Measurements from ENCODE around the gene MAD1L1. TPM values are rescaled to one million over a fixed set of nuclear protein-coding genes. Genes with fewer than 3 reads are reported as not detected.

The MAD1L1 gene
- total and polyA plus RNA-seq, 2 of the 13 experiments (the other 11 are each of a cell fraction or from before 2014, with no cell fraction given), result 17.4 to 64.7 TPM

GRCh38 chr7:2232766-2233520 is at the start of gene MAD1L1 (continued):
- TF ChIP-seq ZNF367 (CRISPR knock-in tag; IDR thresholded peaks at IDR 0.05; ENCODE audit: borderline replicate concordance) (0 out of 2 replicates have a peak, but pooled peaks have one; percentile 70), HNF4G (IDR thresholded peaks at IDR 0.05; ENCODE audit: borderline replicate concordance, low read depth, low read length) (no peak), HNF4G (CRISPR knock-in tag; IDR thresholded peaks at IDR 0.05; ENCODE audit: borderline replicate concordance, low read depth) (no peak), ZHX1 (CRISPR knock-in tag; IDR thresholded peaks at IDR 0.05; ENCODE audit: low read depth) (no peak), SRY (CRISPR knock-in tag; IDR thresholded peaks at IDR 0.05) (no peak), ATF5 (CRISPR knock-in tag; IDR thresholded peaks at IDR 0.05; ENCODE audit: low read depth) (no peak), ADNP (CRISPR knock-in tag; IDR thresholded peaks at IDR 0.05) (no peak), ETS1 (CRISPR knock-in tag; IDR thresholded peaks at IDR 0.05) (0 out of 2 replicates have a peak, but pooled peaks have one; percentile 50), ZBTB21 (CRISPR knock-in tag; IDR thresholded peaks at IDR 0.05) (no peak), AGO2 (optimal IDR thresholded peaks at IDR 0.05; ENCODE audit: low read depth, low read length) (peak; percentile 88), ZNF382 (CRISPR knock-in tag; IDR thresholded peaks at IDR 0.05; ENCODE audit: borderline replicate concordance) (no peak), YY1 (IDR thresholded peaks at IDR 0.05; ENCODE audit: insufficient read depth, insufficient replicate concordance, low read depth, low read length) (peak; percentile 88), ZC3H4 (CRISPR knock-in tag; IDR thresholded peaks at IDR 0.05; ENCODE audit: borderline replicate concordance) (no peak), JUN (CRISPR knock-in tag; IDR thresholded peaks at IDR 0.05) (no peak), ZFP91 (CRISPR knock-in tag; IDR thresholded peaks at IDR 0.05; ENCODE audit: borderline replicate concordance) (peak; percentile 80; the same call in 1 of the 2 replicates), ATF7 (IDR thresholded peaks at IDR 0.05) (no peak), ATF7 (CRISPR knock-in tag; IDR thresholded peaks at IDR 0.05) (0 out of 2 replicates have a peak, but pooled peaks have one; percentile 41), ZSCAN20 (CRISPR knock-in tag; IDR thresholded peaks at IDR 0.05; ENCODE audit: borderline replicate concordance) (0 out of 2 replicates have a peak, but pooled peaks have one; percentile 77), SRSF4 (IDR thresholded peaks at IDR 0.05; ENCODE audit: low read depth, low read length, poor library complexity, severe bottlenecking) (no peak), MIXL1 (CRISPR knock-in tag; IDR thresholded peaks at IDR 0.05) (0 out of 2 replicates have a peak, but pooled peaks have one; percentile 15), NR2F1 (CRISPR knock-in tag; IDR thresholded peaks at IDR 0.05) (no peak), THAP11 (CRISPR knock-in tag; IDR thresholded peaks at IDR 0.05) (peak; percentile 80), MXD4 (CRISPR knock-in tag; IDR thresholded peaks at IDR 0.05) (peak; percentile 73; the same call in 1 of the 2 replicates), ZNF160 (CRISPR knock-in tag; IDR thresholded peaks at IDR 0.05) (no peak)

Measured in HepG2 (cell line).